ENCODE measurements around the gene KASH5. TPM values are rescaled to one million over a fixed set of nuclear protein-coding genes. Genes with fewer than 3 reads are reported as not detected.

Gene KASH5
- polyA plus RNA-seq, 2 of the 4 experiments (the other 2 are of a cell fraction) = 0.08 to 0.17 TPM

DNA sequence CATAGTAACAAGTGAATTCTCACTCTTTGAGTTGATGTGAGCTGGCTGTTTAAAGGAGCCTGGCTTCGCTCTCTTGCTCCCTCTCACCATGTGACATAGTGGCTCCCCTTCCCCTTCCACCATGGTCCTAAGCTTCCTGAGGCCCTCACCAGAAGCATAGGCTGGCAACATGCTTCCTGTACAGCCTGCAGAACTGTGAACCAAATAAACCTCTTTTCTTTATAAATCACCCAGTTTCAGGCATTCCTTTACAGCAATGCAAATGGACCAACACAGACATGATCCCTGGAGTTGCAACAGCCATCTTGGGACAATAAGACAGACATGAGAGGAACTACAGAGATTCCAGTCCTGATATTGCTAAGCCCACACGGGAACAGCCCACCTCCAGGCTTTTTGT lies 38.5 kb upstream of the KASH5 start (continued):
- TF ChIP-seq EHMT2 (IDR thresholded peaks at IDR 0.05; ENCODE audit: low read depth) (no peak), CEBPB (IDR thresholded peaks at IDR 0.05) (no peak), FOSL2 (IDR thresholded peaks at IDR 0.05) (no peak), FOSL2 (CRISPR knock-in tag; IDR thresholded peaks at IDR 0.05) (no peak), ZSCAN20 (CRISPR knock-in tag; IDR thresholded peaks at IDR 0.05) (no peak)

DNA sequence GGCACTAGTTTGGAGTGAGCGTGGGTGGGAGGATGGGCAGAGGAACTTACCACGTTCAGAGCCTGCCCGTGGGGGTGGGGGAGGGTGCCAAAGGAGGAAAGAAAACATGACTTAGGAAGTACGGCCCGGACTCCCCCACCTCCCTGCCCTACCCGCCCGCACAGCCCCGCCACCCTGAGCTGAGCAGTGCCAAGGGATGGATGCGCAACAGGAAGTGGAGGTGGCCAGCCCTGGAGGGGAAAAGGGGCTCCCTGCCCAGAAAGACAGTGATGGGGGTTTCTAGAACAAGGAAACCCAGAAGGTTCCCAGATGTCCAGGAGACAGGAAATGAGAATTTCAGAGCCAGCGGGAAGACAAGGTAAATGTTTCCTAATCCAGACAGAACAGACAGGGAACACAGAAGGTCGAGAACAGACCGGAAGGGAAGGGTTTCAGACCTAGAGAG lies 32.1 kb upstream of the KASH5 start:
- ChIA-PET CTCF (interaction anchor here (1.4 kb wide), 1 partner anchor 23 kb away, joined by 3 read pairs; no protein-coding TSS in a partner anchor), POLR2A (no interaction called here)
- no peak for FAIRE-seq
- H3K27ac ChIP-seq = peak overlapping the region in 1 of 2 experiments; percentile 12; a peak in 1 of 6 replicates
- TF ChIP-seq MYC (IDR thresholded peaks at IDR 0.05; ENCODE audit: borderline replicate concordance, low read length) (no peak), CEBPB (IDR thresholded peaks at IDR 0.05) (no peak), RCOR1 (IDR thresholded peaks at IDR 0.05; ENCODE audit: low read depth, low read length) (no peak), TFCP2L1 (CRISPR knock-in tag; IDR thresholded peaks at IDR 0.05) (no peak), EHMT2 (IDR thresholded peaks at IDR 0.05; ENCODE audit: low read depth) (no peak), JUN (IDR thresholded peaks at IDR 0.05) (no peak), ZSCAN20 (CRISPR knock-in tag; IDR thresholded peaks at IDR 0.05) (no peak), HDAC2 (IDR thresholded peaks at IDR 0.05) (no peak), SMC3 (IDR thresholded peaks at IDR 0.05) (no peak), BHLHE40 (IDR thresholded peaks at IDR 0.05; ENCODE audit: low read depth, low read length) (no peak), RAD21 (conservative IDR thresholded peaks at IDR 0.05 in 1 of 2, IDR thresholded peaks at IDR 0.05 in 1 of 2) (no peak), HEYL (CRISPR knock-in tag; IDR thresholded peaks at IDR 0.05) (no peak), EHF (CRISPR knock-in tag; IDR thresholded peaks at IDR 0.05) (no peak)
- TF ChIP-seq, protein P1, sequence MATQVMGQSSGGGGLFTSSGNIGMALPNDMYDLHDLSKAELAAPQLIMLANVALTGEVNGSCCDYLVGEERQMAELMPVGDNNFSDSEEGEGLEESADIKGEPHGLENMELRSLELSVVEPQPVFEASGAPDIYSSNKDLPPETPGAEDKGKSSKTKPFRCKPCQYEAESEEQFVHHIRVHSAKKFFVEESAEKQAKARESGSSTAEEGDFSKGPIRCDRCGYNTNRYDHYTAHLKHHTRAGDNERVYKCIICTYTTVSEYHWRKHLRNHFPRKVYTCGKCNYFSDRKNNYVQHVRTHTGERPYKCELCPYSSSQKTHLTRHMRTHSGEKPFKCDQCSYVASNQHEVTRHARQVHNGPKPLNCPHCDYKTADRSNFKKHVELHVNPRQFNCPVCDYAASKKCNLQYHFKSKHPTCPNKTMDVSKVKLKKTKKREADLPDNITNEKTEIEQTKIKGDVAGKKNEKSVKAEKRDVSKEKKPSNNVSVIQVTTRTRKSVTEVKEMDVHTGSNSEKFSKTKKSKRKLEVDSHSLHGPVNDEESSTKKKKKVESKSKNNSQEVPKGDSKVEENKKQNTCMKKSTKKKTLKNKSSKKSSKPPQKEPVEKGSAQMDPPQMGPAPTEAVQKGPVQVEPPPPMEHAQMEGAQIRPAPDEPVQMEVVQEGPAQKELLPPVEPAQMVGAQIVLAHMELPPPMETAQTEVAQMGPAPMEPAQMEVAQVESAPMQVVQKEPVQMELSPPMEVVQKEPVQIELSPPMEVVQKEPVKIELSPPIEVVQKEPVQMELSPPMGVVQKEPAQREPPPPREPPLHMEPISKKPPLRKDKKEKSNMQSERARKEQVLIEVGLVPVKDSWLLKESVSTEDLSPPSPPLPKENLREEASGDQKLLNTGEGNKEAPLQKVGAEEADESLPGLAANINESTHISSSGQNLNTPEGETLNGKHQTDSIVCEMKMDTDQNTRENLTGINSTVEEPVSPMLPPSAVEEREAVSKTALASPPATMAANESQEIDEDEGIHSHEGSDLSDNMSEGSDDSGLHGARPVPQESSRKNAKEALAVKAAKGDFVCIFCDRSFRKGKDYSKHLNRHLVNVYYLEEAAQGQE (IDR thresholded peaks at IDR 0.05) = no peak
- TF ChIP-seq, protein P2, sequence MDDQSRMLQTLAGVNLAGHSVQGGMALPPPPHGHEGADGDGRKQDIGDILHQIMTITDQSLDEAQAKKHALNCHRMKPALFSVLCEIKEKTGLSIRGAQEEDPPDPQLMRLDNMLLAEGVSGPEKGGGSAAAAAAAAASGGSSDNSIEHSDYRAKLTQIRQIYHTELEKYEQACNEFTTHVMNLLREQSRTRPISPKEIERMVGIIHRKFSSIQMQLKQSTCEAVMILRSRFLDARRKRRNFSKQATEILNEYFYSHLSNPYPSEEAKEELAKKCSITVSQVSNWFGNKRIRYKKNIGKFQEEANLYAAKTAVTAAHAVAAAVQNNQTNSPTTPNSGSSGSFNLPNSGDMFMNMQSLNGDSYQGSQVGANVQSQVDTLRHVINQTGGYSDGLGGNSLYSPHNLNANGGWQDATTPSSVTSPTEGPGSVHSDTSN (IDR thresholded peaks at IDR 0.05) = no peak
- TF ChIP-seq, protein P3, sequence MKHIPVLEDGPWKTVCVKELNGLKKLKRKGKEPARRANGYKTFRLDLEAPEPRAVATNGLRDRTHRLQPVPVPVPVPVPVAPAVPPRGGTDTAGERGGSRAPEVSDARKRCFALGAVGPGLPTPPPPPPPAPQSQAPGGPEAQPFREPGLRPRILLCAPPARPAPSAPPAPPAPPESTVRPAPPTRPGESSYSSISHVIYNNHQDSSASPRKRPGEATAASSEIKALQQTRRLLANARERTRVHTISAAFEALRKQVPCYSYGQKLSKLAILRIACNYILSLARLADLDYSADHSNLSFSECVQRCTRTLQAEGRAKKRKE (CRISPR knock-in tag; IDR thresholded peaks at IDR 0.05; ENCODE audit: low read depth) = no peak
- TF ChIP-seq, protein P4, sequence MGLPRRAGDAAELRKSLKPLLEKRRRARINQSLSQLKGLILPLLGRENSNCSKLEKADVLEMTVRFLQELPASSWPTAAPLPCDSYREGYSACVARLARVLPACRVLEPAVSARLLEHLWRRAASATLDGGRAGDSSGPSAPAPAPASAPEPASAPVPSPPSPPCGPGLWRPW (IDR thresholded peaks at IDR 0.05) = no peak
- 82% methylated on average over 11 of the region's 12 CpGs for WGBS (ENCODE audit: missing lambda C conversion rate)
- no peaks in the 10 kb centered on the region for H3K9me3 ChIP-seq
- peaks cover 9% of the 10 kb centered on the region; the same call in 2 of the 3 replicates for H3K4me1 ChIP-seq
- no peak for ATAC-seq
- H3K4me2 ChIP-seq = no peak overlapping the region
- DNase-seq (ENCODE audit: low read depth in 1 of 2, low spot score in 1 of 2) = no peak
- no peak overlapping the region for H3K4me3 ChIP-seq

DNA sequence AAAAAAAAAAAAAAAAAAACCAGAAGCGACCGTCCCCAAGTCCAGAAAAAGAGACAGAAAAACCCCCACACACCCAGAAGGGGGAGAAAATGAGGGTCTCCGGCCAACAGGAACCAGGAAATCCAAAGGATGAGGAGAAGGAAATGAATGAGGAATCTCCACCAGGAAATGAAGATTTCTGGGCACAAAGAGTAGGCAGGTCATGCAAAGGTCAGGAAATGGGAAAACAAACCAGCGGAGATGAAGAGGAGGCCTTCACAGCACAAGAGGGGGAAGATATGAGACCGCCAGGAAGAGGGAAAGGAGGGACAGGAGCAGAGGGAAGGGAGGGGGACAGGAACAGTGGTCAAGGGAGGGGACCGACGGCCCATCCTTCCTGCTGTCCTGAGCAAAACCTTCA lies 31.7 kb upstream of the KASH5 start:
- ATAC-seq = no peak
- 86% methylated on average over 7 of the region's 7 CpGs for WGBS (ENCODE audit: missing lambda C conversion rate)
- TF ChIP-seq EHMT2 (IDR thresholded peaks at IDR 0.05; ENCODE audit: low read depth) = no peak
- no peak for TF ChIP-seq SMC3 (IDR thresholded peaks at IDR 0.05)
- no peak for TF ChIP-seq NR3C1 (IDR thresholded peaks at IDR 0.05)
- TF ChIP-seq FOXS1 (CRISPR knock-in tag; IDR thresholded peaks at IDR 0.05) = no peak
- no peak for TF ChIP-seq RARB (CRISPR knock-in tag; IDR thresholded peaks at IDR 0.05)
- no peak for TF ChIP-seq RCOR1 (IDR thresholded peaks at IDR 0.05; ENCODE audit: low read depth, low read length)
- no peak for TF ChIP-seq ZFP36 (IDR thresholded peaks at IDR 0.05; ENCODE audit: borderline replicate concordance, partially characterized antibody)
- TF ChIP-seq, protein P5, sequence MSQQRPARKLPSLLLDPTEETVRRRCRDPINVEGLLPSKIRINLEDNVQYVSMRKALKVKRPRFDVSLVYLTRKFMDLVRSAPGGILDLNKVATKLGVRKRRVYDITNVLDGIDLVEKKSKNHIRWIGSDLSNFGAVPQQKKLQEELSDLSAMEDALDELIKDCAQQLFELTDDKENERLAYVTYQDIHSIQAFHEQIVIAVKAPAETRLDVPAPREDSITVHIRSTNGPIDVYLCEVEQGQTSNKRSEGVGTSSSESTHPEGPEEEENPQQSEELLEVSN (IDR thresholded peaks at IDR 0.05; ENCODE audit: borderline replicate concordance, low read depth) = no peak
- no peak for TF ChIP-seq EHF (CRISPR knock-in tag; IDR thresholded peaks at IDR 0.05)
- no peak for TF ChIP-seq CBX8 (IDR thresholded peaks at IDR 0.05)
- TF ChIP-seq, protein P6, sequence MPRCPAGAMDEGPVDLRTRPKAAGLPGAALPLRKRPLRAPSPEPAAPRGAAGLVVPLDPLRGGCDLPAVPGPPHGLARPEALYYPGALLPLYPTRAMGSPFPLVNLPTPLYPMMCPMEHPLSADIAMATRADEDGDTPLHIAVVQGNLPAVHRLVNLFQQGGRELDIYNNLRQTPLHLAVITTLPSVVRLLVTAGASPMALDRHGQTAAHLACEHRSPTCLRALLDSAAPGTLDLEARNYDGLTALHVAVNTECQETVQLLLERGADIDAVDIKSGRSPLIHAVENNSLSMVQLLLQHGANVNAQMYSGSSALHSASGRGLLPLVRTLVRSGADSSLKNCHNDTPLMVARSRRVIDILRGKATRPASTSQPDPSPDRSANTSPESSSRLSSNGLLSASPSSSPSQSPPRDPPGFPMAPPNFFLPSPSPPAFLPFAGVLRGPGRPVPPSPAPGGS (IDR thresholded peaks at IDR 0.05) = no peak
- TF ChIP-seq PHF8 (IDR thresholded peaks at IDR 0.05; ENCODE audit: borderline replicate concordance, low read depth) = no peak
- no peak for TF ChIP-seq JUNB (IDR thresholded peaks at IDR 0.05)
- no peak for TF ChIP-seq ZC3H11A (IDR thresholded peaks at IDR 0.05)

More for the DNA sequence above, 31.7 kb upstream of the KASH5 start:
- POLR2A ChIA-PET = no interaction called here
- peaks cover 13% of the 10 kb centered on the region; the same call in 2 of the 3 replicates for H3K4me1 ChIP-seq
- H3K4me3 ChIP-seq = no peak overlapping the region
- no peak overlapping the region for H3K27ac ChIP-seq
- H3K4me2 ChIP-seq = no peak overlapping the region
- DNase-seq (ENCODE audit: low read depth in 1 of 2, low spot score in 1 of 2) (no peak), FAIRE-seq (no peak)
- CTCF ChIA-PET = no interaction called here
- no peaks in the 10 kb centered on the region for H3K9me3 ChIP-seq

Data from A549 (cell line).